Raji (cell line): ENCODE data around the gene R3HDM2.

Source experiments
- POLR2A ChIP-seq: IDR thresholded peaks from 2 replicates; pipeline ENCODE4 v1.6.1; 2011; ENCODE audit warnings: low read depth, low read length, control low read depth; ENCODE audit not compliant: insufficient read depth

R3HDM2 gene

DNA sequence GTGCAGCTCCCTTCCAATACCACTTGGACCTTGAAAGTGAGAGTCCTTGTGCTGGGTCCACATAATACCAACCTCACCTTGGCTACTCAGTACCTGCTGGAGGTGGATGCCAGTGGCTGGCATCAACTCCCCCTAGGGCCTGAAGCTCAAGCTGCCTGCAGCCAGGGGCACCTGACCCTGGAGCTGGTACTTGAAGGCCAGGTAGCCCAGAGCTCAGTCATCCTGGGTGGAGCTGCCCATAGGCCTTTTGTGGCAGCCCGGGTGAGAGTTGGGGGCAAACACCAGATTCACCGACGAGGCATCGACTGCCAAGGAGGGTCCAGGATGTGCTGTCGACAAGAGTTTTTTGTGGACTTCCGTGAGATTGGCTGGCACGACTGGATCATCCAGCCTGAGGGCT, 18.5 kb upstream of the R3HDM2 start:
- TF ChIP-seq POLR2A, result no peak

DNA sequence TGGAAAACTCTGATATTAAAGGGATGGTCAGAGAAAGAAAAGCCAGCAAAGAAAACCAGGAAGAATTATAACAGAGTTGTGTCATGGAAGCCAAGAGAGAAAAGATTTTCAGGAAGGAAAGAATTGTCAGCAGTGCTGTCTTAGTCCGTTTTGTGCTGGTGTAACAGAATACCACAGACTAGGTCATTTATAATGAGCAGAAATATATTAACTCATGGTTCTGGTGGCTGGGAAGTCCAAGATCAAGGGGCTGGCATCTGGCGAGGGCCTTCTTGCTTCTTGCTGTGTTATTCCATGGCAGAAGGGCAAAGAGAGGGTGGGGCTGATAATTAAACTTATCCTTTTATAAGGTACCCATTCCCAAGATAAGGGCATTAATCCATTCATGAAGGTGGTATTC, 17.8 kb upstream of the R3HDM2 start:
- TF ChIP-seq POLR2A, result no peak

GRCh38 chr12:57446292-57446960, 15.6 kb upstream of the R3HDM2 start:
- no peak for TF ChIP-seq POLR2A

DNA sequence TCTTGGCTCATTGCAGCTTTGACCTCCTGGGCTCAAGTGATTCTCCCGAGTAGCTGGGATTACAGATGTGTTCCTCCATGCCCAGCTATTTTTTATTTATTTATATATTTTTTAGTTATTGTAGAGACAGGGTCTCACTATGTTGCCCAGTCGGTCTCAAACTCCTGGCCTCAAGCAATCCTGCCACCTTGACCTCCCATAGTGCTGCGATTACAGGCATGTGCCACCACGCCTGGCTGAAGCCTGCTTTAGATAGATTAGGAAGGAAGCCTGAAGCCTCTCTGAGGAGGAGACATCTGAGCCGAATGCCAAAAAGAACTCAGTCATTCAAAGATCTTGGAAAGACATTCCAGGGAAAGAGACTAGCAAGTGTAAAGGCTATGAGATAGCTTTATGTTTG, 13.9 kb upstream of the R3HDM2 start:
- no peak for TF ChIP-seq POLR2A

- no peak for TF ChIP-seq POLR2A
Observed at GRCh38 chr12:57441846-57442427, 11.1 kb upstream of the R3HDM2 start.

- TF ChIP-seq POLR2A, result no peak
Observed at GRCh38 chr12:57439762-57440266, 9.0 kb upstream of the R3HDM2 start.

DNA sequence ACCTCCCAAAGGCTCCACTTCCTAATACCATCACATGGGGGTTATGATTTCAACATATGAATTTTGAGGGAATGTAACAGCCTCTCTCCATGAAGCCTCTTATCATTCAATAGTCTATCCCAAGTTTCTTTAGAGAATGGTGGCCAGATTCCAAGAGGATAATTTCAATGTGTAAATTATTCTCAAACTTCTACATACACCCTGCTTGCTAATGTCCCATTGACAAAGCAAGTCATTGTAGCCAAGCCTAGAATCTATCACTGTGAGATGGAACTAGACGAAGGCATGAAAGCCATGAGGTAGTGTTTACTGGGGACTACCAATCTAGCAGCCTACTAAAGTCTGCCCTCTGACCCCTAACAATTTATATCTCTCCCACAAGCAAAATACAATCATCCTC, 7.6 kb upstream of the R3HDM2 start:
- no peak for TF ChIP-seq POLR2A

GRCh38 chr12:57435293-57435692, 4.5 kb upstream of the R3HDM2 start:
- no peak for TF ChIP-seq POLR2A

- no peak for TF ChIP-seq POLR2A
Observed at GRCh38 chr12:57434517-57435223, 3.8 kb upstream of the R3HDM2 start, which contains the start of gene INHBC. Gene INHBC (plus strand): TSS chr12:57434784. CDS start chr12:57434887, 103 bp downstream.

GRCh38 chr12:57433370-57433769, 2.5 kb upstream of the R3HDM2 start:
- TF ChIP-seq POLR2A, result no peak

GRCh38 chr12:57431654-57432188, 878 bp upstream of the R3HDM2 start:
- TF ChIP-seq POLR2A, result no peak

- peak; percentile 21; the same call in 1 of the 2 replicates for TF ChIP-seq POLR2A
Observed at GRCh38 chr12:57430112-57430930, 522 bp downstream of the R3HDM2 start.

DNA sequence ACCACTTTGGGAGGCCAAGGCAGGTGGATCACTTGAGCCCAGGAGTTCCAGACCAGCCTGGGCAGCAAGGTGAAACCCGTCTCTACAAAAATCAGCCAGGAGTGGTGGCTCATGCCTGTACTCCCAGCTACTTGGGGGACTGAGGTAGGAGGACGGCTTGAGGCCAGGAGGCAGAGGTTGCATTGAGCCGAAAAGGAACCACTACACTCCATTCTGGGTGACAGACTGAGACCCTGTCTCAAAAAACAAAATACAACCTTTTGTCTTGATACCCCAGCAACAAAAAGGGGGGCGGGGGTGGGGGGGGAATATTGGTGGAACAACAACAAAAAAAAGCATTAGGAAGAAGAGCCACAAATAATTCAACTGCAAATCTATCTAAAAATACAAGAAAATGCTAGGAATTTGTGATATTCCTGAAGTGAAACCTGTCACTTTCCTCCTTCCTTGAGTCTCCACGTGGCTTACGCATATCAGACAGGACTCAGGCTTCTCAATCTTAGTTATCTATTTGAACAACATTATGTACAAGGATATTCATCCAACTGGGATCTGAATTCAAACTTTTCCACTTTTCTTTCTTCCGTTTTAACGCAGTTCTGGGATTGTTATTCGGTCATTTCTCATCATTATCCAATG, 1.3 kb downstream of the R3HDM2 start:
- no peak for TF ChIP-seq POLR2A

DNA sequence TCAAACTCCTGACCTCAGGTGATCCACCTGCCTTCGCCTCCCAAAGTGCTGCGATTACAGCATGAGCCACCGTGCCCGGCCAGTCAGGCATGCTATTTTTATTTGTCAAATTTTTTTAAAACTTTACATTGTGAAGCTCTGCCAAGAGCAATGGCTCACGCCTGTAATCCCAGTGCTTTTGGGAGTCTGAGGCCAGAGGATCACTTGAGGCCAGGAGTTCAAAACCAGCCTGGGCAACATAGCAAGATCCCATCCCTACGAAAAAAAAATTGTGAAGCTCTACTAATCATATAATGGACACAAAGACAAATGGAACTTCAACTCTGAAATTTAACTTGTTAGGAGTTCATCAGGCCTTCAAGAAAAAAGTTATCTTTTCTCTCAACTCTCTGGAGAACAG, 1.9 kb downstream of the R3HDM2 start:
- no peak for TF ChIP-seq POLR2A

DNA sequence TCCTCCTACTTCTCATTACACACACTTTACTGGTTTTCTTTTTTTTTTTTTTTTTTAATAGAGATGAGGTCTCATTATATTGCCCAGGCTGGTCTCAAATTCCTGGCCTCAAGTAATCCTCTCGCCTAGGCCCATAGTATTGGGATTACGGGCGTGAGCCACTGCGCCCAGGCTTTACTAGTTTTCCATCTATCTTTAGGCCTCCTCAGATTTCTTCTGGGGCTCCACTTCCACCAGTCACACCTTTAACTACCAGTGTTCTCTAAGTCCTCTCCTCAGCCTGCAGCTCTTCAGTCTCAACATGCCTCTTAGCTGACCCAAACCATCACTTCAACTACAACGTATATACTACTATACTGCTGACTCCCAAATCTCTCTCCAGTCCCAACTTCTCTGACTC, 10.4 kb downstream of the R3HDM2 start:
- no peak for TF ChIP-seq POLR2A

DNA sequence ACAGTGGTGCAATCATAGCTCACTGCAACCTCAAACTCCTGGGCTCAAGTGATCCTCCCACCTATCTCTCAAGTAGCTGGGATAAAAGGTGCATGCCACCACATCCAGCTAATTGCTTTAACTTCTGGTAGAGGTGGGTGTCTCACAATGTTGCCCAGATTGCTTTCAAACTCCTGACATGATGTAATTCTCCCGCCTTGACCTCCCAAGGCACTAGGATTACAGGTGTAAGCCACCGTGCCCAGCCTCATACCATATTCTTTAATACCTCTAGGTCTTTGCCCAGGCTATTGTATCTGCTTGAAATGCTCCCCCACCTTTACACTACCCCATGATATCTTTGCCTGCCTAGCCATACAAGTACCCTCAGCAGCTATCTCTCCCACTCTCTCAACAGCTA, 11.3 kb downstream of the R3HDM2 start:
- TF ChIP-seq POLR2A, result no peak
